ENCODE measurements around the gene TMEM151B.

Gene TMEM151B

GRCh38 chr6:44270526-44271405 is 516 bp downstream of the TMEM151B start:
- no peak for DNase-seq (ENCODE audit: low spot score)
- in situ Hi-C loops (cut with MboI; ENCODE audit: low pct_unique_long_range_greater_than_20kb, low sequenced_read_pairs, unreplicated experiment): no loop called here
- TF ChIP-seq, protein P1, sequence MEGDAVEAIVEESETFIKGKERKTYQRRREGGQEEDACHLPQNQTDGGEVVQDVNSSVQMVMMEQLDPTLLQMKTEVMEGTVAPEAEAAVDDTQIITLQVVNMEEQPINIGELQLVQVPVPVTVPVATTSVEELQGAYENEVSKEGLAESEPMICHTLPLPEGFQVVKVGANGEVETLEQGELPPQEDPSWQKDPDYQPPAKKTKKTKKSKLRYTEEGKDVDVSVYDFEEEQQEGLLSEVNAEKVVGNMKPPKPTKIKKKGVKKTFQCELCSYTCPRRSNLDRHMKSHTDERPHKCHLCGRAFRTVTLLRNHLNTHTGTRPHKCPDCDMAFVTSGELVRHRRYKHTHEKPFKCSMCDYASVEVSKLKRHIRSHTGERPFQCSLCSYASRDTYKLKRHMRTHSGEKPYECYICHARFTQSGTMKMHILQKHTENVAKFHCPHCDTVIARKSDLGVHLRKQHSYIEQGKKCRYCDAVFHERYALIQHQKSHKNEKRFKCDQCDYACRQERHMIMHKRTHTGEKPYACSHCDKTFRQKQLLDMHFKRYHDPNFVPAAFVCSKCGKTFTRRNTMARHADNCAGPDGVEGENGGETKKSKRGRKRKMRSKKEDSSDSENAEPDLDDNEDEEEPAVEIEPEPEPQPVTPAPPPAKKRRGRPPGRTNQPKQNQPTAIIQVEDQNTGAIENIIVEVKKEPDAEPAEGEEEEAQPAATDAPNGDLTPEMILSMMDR (IDR thresholded peaks at IDR 0.05; ENCODE audit: extremely low read depth, insufficient read depth, missing control alignments): no peak

DNA sequence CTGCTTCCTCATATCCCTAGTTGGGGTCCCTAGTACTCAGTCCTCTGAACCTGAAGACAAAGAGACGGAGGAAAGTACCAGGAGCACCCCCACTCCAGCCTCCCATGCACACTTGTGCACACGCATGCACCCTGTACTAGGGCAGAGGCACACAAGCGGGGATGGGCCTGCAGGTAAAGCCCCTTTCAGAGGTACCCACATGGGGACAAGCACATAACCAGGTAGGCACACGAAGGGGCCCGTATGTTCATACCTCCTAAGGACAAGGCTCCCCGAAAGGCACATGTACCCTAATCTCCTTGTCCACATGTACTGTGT is 1.1 kb downstream of the TMEM151B start:
- no peak for DNase-seq (ENCODE audit: low spot score)
- in situ Hi-C loops (cut with MboI; ENCODE audit: low pct_unique_long_range_greater_than_20kb, low sequenced_read_pairs, unreplicated experiment): no loop called here
- TF ChIP-seq, protein P1 (IDR thresholded peaks at IDR 0.05; ENCODE audit: extremely low read depth, insufficient read depth, missing control alignments): no peak

DNA sequence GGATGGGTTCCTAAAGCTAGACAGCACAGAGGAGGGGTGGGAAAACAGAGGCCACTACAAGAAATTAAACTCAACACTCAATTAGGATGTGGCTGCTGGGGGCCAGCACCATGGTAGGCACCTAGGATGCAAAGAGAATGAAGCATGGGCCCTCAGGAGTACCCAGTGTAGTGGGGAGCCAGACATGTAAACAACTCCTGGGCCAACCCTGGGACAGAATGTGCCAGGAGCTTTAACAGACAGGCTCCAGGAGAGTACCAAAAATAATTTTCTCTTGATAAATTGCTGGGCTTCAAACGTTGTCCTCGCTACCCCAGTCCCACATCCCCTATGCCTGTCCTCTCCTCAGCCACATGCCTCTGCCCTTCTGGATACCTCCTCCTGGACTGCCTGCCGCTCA is 1.7 kb downstream of the TMEM151B start:
- in situ Hi-C loops (cut with MboI; ENCODE audit: low pct_unique_long_range_greater_than_20kb, low sequenced_read_pairs, unreplicated experiment): no loop called here
- TF ChIP-seq, protein P1 (IDR thresholded peaks at IDR 0.05; ENCODE audit: extremely low read depth, insufficient read depth, missing control alignments): no peak
- no peak for DNase-seq (ENCODE audit: low spot score)

DNA sequence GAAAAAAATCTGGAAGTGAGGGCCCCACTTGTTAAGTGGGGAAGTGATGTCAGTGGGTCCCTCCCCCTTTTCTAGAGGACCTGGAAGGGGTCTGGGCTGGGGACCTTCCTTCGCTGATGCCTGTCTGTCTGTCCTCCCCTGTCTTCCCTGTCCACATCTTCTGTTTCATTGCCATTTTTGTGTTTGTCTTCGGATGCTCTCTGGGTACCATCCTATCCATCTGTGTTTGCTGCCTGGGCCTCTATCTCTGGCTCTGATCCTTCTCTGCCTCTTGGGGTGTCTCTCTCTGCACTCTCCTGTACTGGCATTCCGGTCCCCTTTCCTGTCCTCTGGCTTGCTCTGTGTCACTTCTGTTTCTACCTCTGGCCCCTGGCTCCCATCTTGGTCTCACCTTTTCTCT is 2.3 kb downstream of the TMEM151B start:
- in situ Hi-C loops (cut with MboI; ENCODE audit: low pct_unique_long_range_greater_than_20kb, low sequenced_read_pairs, unreplicated experiment): no loop called here
- TF ChIP-seq, protein P1 (IDR thresholded peaks at IDR 0.05; ENCODE audit: extremely low read depth, insufficient read depth, missing control alignments): no peak

GRCh38 chr6:44272999-44273566 is 2.8 kb downstream of the TMEM151B start:
- no peak for DNase-seq (ENCODE audit: low spot score)
- in situ Hi-C loops (cut with MboI; ENCODE audit: low pct_unique_long_range_greater_than_20kb, low sequenced_read_pairs, unreplicated experiment): no loop called here
- TF ChIP-seq, protein P1 (IDR thresholded peaks at IDR 0.05; ENCODE audit: extremely low read depth, insufficient read depth, missing control alignments): no peak

More for the DNA sequence above, 2.3 kb downstream of the TMEM151B start:
- DNase-seq (ENCODE audit: low spot score): no peak

DNA sequence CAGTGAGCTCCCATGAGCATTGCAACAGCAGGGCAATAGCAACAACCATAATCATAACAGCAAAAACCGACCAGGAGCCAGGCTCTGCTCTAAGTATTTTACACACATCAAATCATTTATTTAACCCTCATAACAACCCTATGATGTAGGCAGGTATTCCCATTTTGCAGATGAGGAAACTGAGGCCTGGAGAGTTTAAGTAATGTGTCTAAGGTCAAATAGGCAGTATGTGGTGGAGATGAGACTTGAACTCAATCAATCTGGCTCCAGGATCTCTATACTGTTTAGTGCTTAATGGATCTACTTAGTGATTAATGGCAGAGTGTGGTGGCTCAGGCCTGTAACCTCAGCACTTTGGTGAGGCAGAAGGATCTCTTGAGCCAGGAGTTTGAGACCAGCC is 3.4 kb downstream of the TMEM151B start:
- TF ChIP-seq, protein P1 (IDR thresholded peaks at IDR 0.05; ENCODE audit: extremely low read depth, insufficient read depth, missing control alignments): no peak
- no peak for DNase-seq (ENCODE audit: low spot score)
- in situ Hi-C loops (cut with MboI; ENCODE audit: low pct_unique_long_range_greater_than_20kb, low sequenced_read_pairs, unreplicated experiment): no loop called here

Data from GM13977 (cell line).